Endothelial cell of umbilical vein (primary cell): ENCODE data around the gene INTS6. TPM values are rescaled to one million over a fixed set of nuclear protein-coding genes. Genes with fewer than 3 reads are reported as not detected.

Source experiments
- BruUV-seq: library from RNA; stranded (reverse); fragments of 400-500 nt; replicated peaks from 2 replicates; lab custom pipeline; 2021; lab: Mats Ljungman, UMichigan
- CTCF ChIA-PET: fragments of 300-600, 350-600 bp; sonication (Branson Sonifier 250); formaldehyde crosslinking; loops from one replicate; lab custom pipeline; 2021; ENCODE audit warnings: antibody characterized with exemption, inconsistent platforms; lab: Charles Lee
- POLR2A ChIA-PET: fragments of 300-600, 350-600 bp; sonication (Branson Sonifier 250); formaldehyde crosslinking; loops from one replicate; lab custom pipeline; 2021; ENCODE audit warnings: antibody characterized with exemption, inconsistent platforms; lab: Charles Lee
- DNase-seq: peaks from one replicate; pipeline ENCODE4 v3.0.0-alpha.2; 2011; ENCODE audit warnings: low read depth, low spot score
- FAIRE-seq: peaks from 2 replicates; lab custom pipeline; 2011; peaks lifted over from hg19 to GRCh38; lab: Jason Lieb, UNC
- H2AFZ ChIP-seq: 2 replicates; pipeline ENCODE4 v1.6.0; 2012; ENCODE audit warnings: low read depth, low read length, control low read depth, inconsistent platforms
- H3K27ac ChIP-seq: 2 replicates; pipeline ENCODE4 v1.5.1; 2011; ENCODE audit warnings: low read depth, mild to moderate bottlenecking, control low read depth, low read length, moderate library complexity; ENCODE audit not compliant: insufficient read depth
- H3K27me3 ChIP-seq, 2 experiments: 2 replicates each; pipeline versions ENCODE4 v1.6.0 to v1.6.1; 2011; ENCODE audit warnings: low read length in 2 of 2, mixed read lengths in 1 of 2; ENCODE audit not compliant: control insufficient read depth in 2 of 2, insufficient read depth in 2 of 2
- H3K36me3 ChIP-seq, 2 experiments: 2 replicates in 1 of 2; 3 replicates in 1 of 2; pipeline ENCODE4 v1.5.1; 2011; ENCODE audit warnings: low read length in 2 of 2, mild to moderate bottlenecking in 1 of 2, moderate library complexity in 1 of 2; ENCODE audit not compliant: control insufficient read depth in 2 of 2, insufficient read depth in 2 of 2; ENCODE audit errors: extremely low read depth in 1 of 2
- H3K4me1 ChIP-seq: 3 replicates; pipeline ENCODE4 v1.5.1; 2011; ENCODE audit warnings: mild to moderate bottlenecking, low read length; ENCODE audit not compliant: control insufficient read depth, insufficient read depth; ENCODE audit errors: extremely low read depth
- H3K4me2 ChIP-seq: 2 replicates; pipeline ENCODE4 v1.6.1; 2011; ENCODE audit warnings: low read length, control low read depth, mixed read lengths; ENCODE audit not compliant: insufficient read depth
- H3K4me3 ChIP-seq, 3 experiments: fragments of 200-600 bp in 1 of 3; sonication (generic), shearing (Covaris generic) in 1 of 3; replicated peaks in 1 of 3; 2 replicates each; pipeline ENCODE4 v1.5.1; 2011 to 2016; ENCODE audit warnings: control low read depth in 3 of 3, low read length in 3 of 3, mild to moderate bottlenecking in 2 of 3, inconsistent platforms in 1 of 3, low read depth in 1 of 3, moderate library complexity in 1 of 3; ENCODE audit not compliant: insufficient read depth in 1 of 3
- H3K79me2 ChIP-seq: 2 replicates; pipeline ENCODE4 v1.6.0; 2012; ENCODE audit warnings: low read length, inconsistent platforms; ENCODE audit not compliant: control insufficient read depth, insufficient read depth
- H3K9ac ChIP-seq: replicated peaks from 2 replicates; pipeline ENCODE3; 2011; ENCODE audit warnings: low read length, control low read depth; ENCODE audit not compliant: insufficient read depth; ENCODE audit errors: extremely low read depth
- H3K9me1 ChIP-seq: replicated peaks from 3 replicates; pipeline ENCODE4 v1.6.0; 2011; ENCODE audit warnings: mild to moderate bottlenecking, low read length; ENCODE audit not compliant: control insufficient read depth, insufficient read depth; ENCODE audit errors: extremely low read depth
- H3K9me3 ChIP-seq: replicated peaks from 2 replicates; pipeline ENCODE4 v1.5.1; 2012; ENCODE audit warnings: low read length, inconsistent platforms; ENCODE audit not compliant: control insufficient read depth, insufficient read depth
- H4K20me1 ChIP-seq: replicated peaks from 2 replicates; pipeline ENCODE3; 2011; ENCODE audit warnings: mild to moderate bottlenecking, low read length; ENCODE audit not compliant: control insufficient read depth, insufficient read depth; ENCODE audit errors: extremely low read depth
- CTCF ChIP-seq, 2 donors: IDR thresholded peaks; 1 replicate in 1 of 2; 2 replicates in 1 of 2; pipeline ENCODE4 v1.5.1; 2011; ENCODE audit warnings: low read length in 2 of 2, mild to moderate bottlenecking in 2 of 2, moderate library complexity in 2 of 2, control low read depth in 1 of 2, inconsistent platforms in 1 of 2, low read depth in 1 of 2; ENCODE audit not compliant: insufficient read depth in 1 of 2; ENCODE audit errors: extremely low read depth in 1 of 2
- EZH2 ChIP-seq: IDR thresholded peaks from 2 replicates; pipeline ENCODE4 v1.6.1; 2012; ENCODE audit warnings: borderline replicate concordance, low read depth, mild to moderate bottlenecking, moderate library complexity, low read length, inconsistent platforms; ENCODE audit not compliant: severe bottlenecking
- FOS ChIP-seq: IDR thresholded peaks from 2 replicates; pipeline ENCODE4 v1.6.1; 2011; ENCODE audit warnings: mild to moderate bottlenecking, low read length, moderate library complexity, borderline replicate concordance; ENCODE audit not compliant: insufficient read depth
- GATA2 ChIP-seq: IDR thresholded peaks from 2 replicates; pipeline ENCODE4 v1.7.0; 2011; ENCODE audit warnings: low read depth, mild to moderate bottlenecking, moderate library complexity, mixed read lengths, low read length; ENCODE audit not compliant: insufficient read length, insufficient read depth
- JUN ChIP-seq: IDR thresholded peaks from 2 replicates; pipeline ENCODE4 v1.6.1; 2011; ENCODE audit warnings: borderline replicate concordance, low read depth; ENCODE audit not compliant: insufficient read length, insufficient read depth
- MAX ChIP-seq: IDR thresholded peaks from 2 replicates; pipeline ENCODE4 v1.6.1; 2011; ENCODE audit not compliant: insufficient read depth, insufficient read length
- MYC ChIP-seq: IDR thresholded peaks from one replicate; pipeline ENCODE4 v1.6.1; 2011; ENCODE audit warnings: mild to moderate bottlenecking, low read depth, low read length
- POLR2A ChIP-seq: IDR thresholded peaks from 2 replicates; pipeline ENCODE4 v1.6.1; 2012; ENCODE audit warnings: low read depth, mild to moderate bottlenecking, control low read depth, low read length
- POLR2AphosphoS5 ChIP-seq: IDR thresholded peaks from 2 replicates; pipeline ENCODE4 v1.6.1; 2012; ENCODE audit warnings: low read depth, mild to moderate bottlenecking, control low read depth, low read length, moderate library complexity; ENCODE audit not compliant: insufficient read depth
- dilution Hi-C: fragments of 300-500 bp; cut with MboI; formaldehyde crosslinking; loops from one replicate; pipeline ENCODE4 v1.15.0; 2019; ENCODE audit warnings: low sequenced_read_pairs; ENCODE audit not compliant: extremely low pct_ligation_motif_present
- intact Hi-C: fragments of 100-400 bp; cut with micrococcal nuclease; formaldehyde crosslinking; loops from one replicate; pipeline ENCODE4 v1.10.0; 2022
- polyA plus RNA-seq, 4 experiments: library from polyadenylated mRNA; depleted of rRNA in 3 of 4; stranded (reverse) in 3 of 4; unstranded in 1 of 4; fragments of >200 nt; gene quantifications; 2 replicates each; pipeline versions ENCODE4 v1.2.1 to v1.2.3, GENCODE V29; 2011 to 2012; ENCODE audit warnings: missing spikeins in 1 of 4
- total RNA-seq: library from RNA; stranded (reverse); gene quantifications from 2 replicates; pipeline ENCODE4 v1.2.3, GENCODE V29; 2021

The INTS6 gene
- total and polyA plus RNA-seq, 2 donors (not counting 3 experiments of a cell fraction or from before 2014, with no cell fraction given), result 9.5 to 45.4 TPM

- intact Hi-C loops, result no loop called here
- DNase-seq (no peak), FAIRE-seq (no peak)
- Histone ChIP-seq H3K4me2 (no peak overlapping the region), H3K4me1 (peaks cover 3% of the 10 kb centered on the region), H3K36me3 (no peaks in the 10 kb centered on the region), H3K4me3 (no peak overlapping the region), H3K79me2 (peaks cover 79% of the 10 kb centered on the region), H3K9me3 (no peaks in the 10 kb centered on the region), H3K9ac (no peak overlapping the region), H2AFZ (no peak overlapping the region), H3K9me1 (peaks cover 3% of the 10 kb centered on the region), H4K20me1 (peaks cover 5% of the 10 kb centered on the region), H3K27me3 (no peaks in the 10 kb centered on the region), H3K27ac (no peak overlapping the region)
- dilution Hi-C loops, result no loop called here
- ChIA-PET POLR2A (no interaction called here), CTCF (no interaction called here)
- no TSS peak for BruUV-seq
- no peak for TF ChIP-seq GATA2
- no peak for TF ChIP-seq POLR2AphosphoS5
- no peak for TF ChIP-seq CTCF (IDR thresholded peaks at IDR 0.05; ENCODE audit: extremely low read depth in 1 of 2, insufficient read depth in 1 of 2, low read depth in 1 of 2, low read length in 2 of 2)
- no peak for TF ChIP-seq EZH2
Observed at GRCh38 chr13:51396352-51396751, 56.5 kb downstream of the INTS6 start.

GRCh38 chr13:51394724-51395123 is 58.1 kb downstream of the INTS6 start:
- H3K27me3 ChIP-seq, result no peaks in the 10 kb centered on the region
- H3K27ac ChIP-seq, result no peak overlapping the region
- dilution Hi-C loops (no loop called here), intact Hi-C loops (no loop called here)
- FAIRE-seq (no peak), DNase-seq (no peak)
- peaks cover 3% of the 10 kb centered on the region for H3K4me1 ChIP-seq
- H4K20me1 ChIP-seq, result peaks cover 5% of the 10 kb centered on the region
- no peaks in the 10 kb centered on the region for H3K9me3 ChIP-seq
- BruUV-seq, result no TSS peak
- no peak overlapping the region for H3K4me3 ChIP-seq
- CTCF ChIA-PET, result no interaction called here
- peaks cover 3% of the 10 kb centered on the region for H3K9me1 ChIP-seq
- H3K36me3 ChIP-seq, result no peaks in the 10 kb centered on the region
- H2AFZ ChIP-seq, result no peak overlapping the region
- H3K9ac ChIP-seq, result no peak overlapping the region
- H3K4me2 ChIP-seq, result no peak overlapping the region
- H3K79me2 ChIP-seq, result peaks cover 71% of the 10 kb centered on the region
- TF ChIP-seq CTCF (IDR thresholded peaks at IDR 0.05; ENCODE audit: extremely low read depth in 1 of 2, insufficient read depth in 1 of 2, low read depth in 1 of 2, low read length in 2 of 2) (no peak), GATA2 (no peak), FOS (no peak), MAX (no peak), POLR2A (no peak), JUN (no peak), POLR2AphosphoS5 (no peak), MYC (no peak), EZH2 (no peak)
- POLR2A ChIA-PET, result no interaction called here
